Activated naive CD4-positive, alpha-beta T cell treated with anti-CD3 and anti-CD28 coated beads for 36 hours (primary cell): ENCODE data around the gene UBAP2L. TPM values are rescaled to one million over a fixed set of nuclear protein-coding genes. Genes with fewer than 3 reads are reported as not detected.
"Not testable (repeated sequence)": the region's sequence is repeated elsewhere in the genome, so short reads cannot be mapped to it uniquely, and the experiment has no call there.

Source experiments
- CTCF ChIA-PET: fragments of 350-600 bp; sonication (Branson Sonifier 250); formaldehyde crosslinking; loops from one replicate; lab custom pipeline; 2021; ENCODE audit warnings: antibody characterized with exemption; lab: Charles Lee
- DNase-seq: peaks from one replicate; pipeline ENCODE4 v3.0.0-alpha.2; 2020
- H3K27ac Mint-ChIP-seq: one replicate; pipeline ENCODE4 v1.8.0; 2021; ENCODE audit warnings: mild to moderate bottlenecking, mixed read lengths
- H3K27me3 Mint-ChIP-seq: one replicate; pipeline ENCODE4 v1.8.0; 2021; ENCODE audit warnings: low read depth, mixed read lengths
- H3K36me3 Mint-ChIP-seq: one replicate; pipeline ENCODE4 v1.8.0; 2021; ENCODE audit warnings: low read depth, mixed read lengths
- H3K4me1 Mint-ChIP-seq: one replicate; pipeline ENCODE4 v1.8.0; 2021; ENCODE audit warnings: low read depth, mixed read lengths
- H3K4me3 Mint-ChIP-seq: one replicate; pipeline ENCODE4 v1.8.0; 2021; ENCODE audit warnings: mild to moderate bottlenecking, moderate library complexity, mixed read lengths
- H3K9me3 Mint-ChIP-seq: one replicate; pipeline ENCODE4 v1.8.0; 2021; ENCODE audit warnings: mixed read lengths
- intact Hi-C: fragments of 100-400 bp; cut with micrococcal nuclease; formaldehyde crosslinking; loops from one replicate; pipeline ENCODE4 v1.15.1; 2023
- total RNA-seq, 2 experiments: library from RNA; stranded (reverse); gene quantifications; one replicate each; pipeline ENCODE4 v1.2.3, GENCODE V29; 2021

The UBAP2L gene
- total RNA-seq, 2 experiments from 2014 or later, result 154 to 164 TPM

DNA sequence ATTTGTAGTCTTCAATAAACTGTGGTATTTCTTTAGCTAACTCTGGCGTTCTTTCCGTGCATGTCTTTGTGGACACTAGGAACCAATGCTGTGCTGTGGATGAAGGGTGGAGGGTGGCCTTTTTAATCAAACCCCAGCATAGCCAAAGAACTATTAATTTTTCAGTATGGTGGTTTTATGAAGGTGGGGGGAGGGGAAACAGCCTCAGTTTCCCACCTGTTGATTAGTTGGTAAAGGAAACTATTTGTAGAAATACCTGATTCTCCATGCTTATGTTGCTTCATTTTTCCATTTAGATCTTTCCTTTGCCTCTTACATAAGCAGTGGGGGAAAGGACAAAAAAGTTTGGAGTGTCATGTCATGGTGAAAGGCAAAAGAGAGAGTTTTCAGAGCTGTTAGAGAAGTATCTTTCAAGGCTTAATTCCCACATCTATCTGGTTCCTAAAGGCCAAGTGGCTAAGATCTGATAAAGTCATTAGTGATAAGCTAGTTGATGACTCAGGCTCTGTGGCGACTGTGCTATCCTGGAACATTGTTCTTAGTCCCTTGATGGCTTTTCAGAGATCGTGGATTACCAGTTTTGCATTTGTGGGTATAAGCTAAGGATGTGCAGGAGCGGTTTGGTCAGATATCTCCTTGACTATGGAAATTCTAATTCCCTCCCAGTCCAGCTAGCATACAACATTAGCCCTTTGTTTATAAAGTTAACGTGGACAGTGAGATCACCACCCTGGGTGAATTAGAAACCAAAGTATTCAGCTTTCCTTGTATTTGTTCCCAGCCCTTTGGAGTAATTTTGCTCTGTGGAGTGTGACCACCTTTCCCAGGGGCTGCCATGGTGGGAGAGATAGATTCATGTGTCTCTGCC lies 42.9 kb downstream of the UBAP2L start:
- no peak overlapping the region for H3K4me3 Mint-ChIP-seq
- CTCF ChIA-PET, result interaction anchor here (0.6 to 3.0 kb wide), 4 partner anchors 38 to 381 kb away, joined by 3 to 7 read pairs (median 6); no protein-coding TSS in a partner anchor
- no peaks in the 10 kb centered on the region for H3K27me3 Mint-ChIP-seq
- intact Hi-C loops, result loop anchor here (2.0 kb wide), 1 partner anchor 81 kb away; no protein-coding TSS in a partner anchor
- H3K36me3 Mint-ChIP-seq, result peaks cover 53% of the 10 kb centered on the region
- peaks cover 45% of the 10 kb centered on the region for H3K4me1 Mint-ChIP-seq
- DNase-seq, result no peak
- H3K27ac Mint-ChIP-seq, result peak overlapping the region; percentile 83
- H3K9me3 Mint-ChIP-seq, result no peaks in the 10 kb centered on the region

DNA sequence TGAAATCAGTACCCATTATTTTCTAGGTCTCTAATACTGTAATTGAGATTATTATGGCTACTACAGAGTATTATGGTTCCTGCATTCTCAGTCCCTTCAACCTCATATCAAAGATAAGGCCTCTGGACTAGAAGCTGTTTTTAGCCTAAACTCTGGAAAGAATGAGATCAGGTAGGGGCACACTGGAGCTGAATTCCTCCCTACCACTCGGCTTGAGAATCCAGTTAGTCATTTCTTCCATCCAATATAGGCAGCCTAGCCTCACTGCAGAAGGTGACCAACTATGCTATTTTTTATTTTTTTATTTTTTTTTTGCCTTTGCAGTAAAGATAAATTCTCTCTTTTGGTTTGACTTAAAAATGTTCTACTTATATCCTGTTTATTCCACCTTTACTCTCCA lies 43.7 kb downstream of the UBAP2L start:
- H3K4me3 Mint-ChIP-seq, result no peak overlapping the region
- H3K27me3 Mint-ChIP-seq, result no peaks in the 10 kb centered on the region
- peaks cover 55% of the 10 kb centered on the region for H3K36me3 Mint-ChIP-seq
- H3K27ac Mint-ChIP-seq, result peak overlapping the region; percentile 83
- no peaks in the 10 kb centered on the region for H3K9me3 Mint-ChIP-seq
- no peak for DNase-seq
- H3K4me1 Mint-ChIP-seq, result peaks cover 45% of the 10 kb centered on the region
- intact Hi-C loops, result loop anchor here (2.0 kb wide), 1 partner anchor 82 kb away; no protein-coding TSS in a partner anchor
- CTCF ChIA-PET, result interaction anchor here (0.6 to 3.0 kb wide), 5 partner anchors 40 to 381 kb away, joined by 3 to 7 read pairs (median 4); no protein-coding TSS in a partner anchor

- intact Hi-C loops, result loop anchor here (1.0 to 2.0 kb wide), 2 partner anchors 45 to 83 kb away; partner anchors contain the start of gene UBAP2L
- H3K4me3 Mint-ChIP-seq, result no peak overlapping the region
Measured at GRCh38 chr1:154265586-154265985, 44.8 kb downstream of the UBAP2L start.

GRCh38 chr1:154270833-154271232 lies 50.1 kb downstream of the UBAP2L start:
- peak overlapping the region; percentile 80 for H3K27ac Mint-ChIP-seq
- no peak for DNase-seq
- H3K4me3 Mint-ChIP-seq, result no peak overlapping the region
- H3K36me3 Mint-ChIP-seq, result peaks cover 40% of the 10 kb centered on the region
- intact Hi-C loops, result loop anchor here (5.0 kb wide), 2 partner anchors 206 to 314 kb away; partner anchors contain the start of gene CRTC2
- H3K4me1 Mint-ChIP-seq, result peaks cover 47% of the 10 kb centered on the region
- CTCF ChIA-PET, result interaction anchor here (0.6 to 2.5 kb wide), 6 partner anchors 9 to 86 kb away, joined by 3 to 30 read pairs (median 6); no protein-coding TSS in a partner anchor
- H3K27me3 Mint-ChIP-seq, result no peaks in the 10 kb centered on the region
- H3K9me3 Mint-ChIP-seq, result no peaks in the 10 kb centered on the region

More at GRCh38 chr1:154265586-154265985, 44.8 kb downstream of the UBAP2L start:
- H3K27me3 Mint-ChIP-seq, result no peaks in the 10 kb centered on the region
- peaks cover 48% of the 10 kb centered on the region for H3K4me1 Mint-ChIP-seq
- CTCF ChIA-PET, result interaction anchor here (0.6 to 1.7 kb wide), 3 partner anchors 9 to 70 kb away, joined by 3 to 6 read pairs (median 3); no protein-coding TSS in a partner anchor
- no peaks in the 10 kb centered on the region for H3K9me3 Mint-ChIP-seq
- peak; percentile 28 for DNase-seq
- peaks cover 53% of the 10 kb centered on the region for H3K36me3 Mint-ChIP-seq
- peak overlapping the region; percentile 94 for H3K27ac Mint-ChIP-seq

GRCh38 chr1:154272217-154272998 lies 51.7 kb downstream of the UBAP2L start, which contains the start of gene HAX1:
Gene HAX1 (plus strand): TSS chr1:154272629. CDS start chr1:154272724, 95 bp downstream.
- intact Hi-C loops, result loop anchor here (1.0 to 5.0 kb wide), 13 partner anchors 52 to 602 kb away; partner anchors contain the start of genes ATP8B2, CRTC2, ILF2 and RPS27
- no peaks in the 10 kb centered on the region for H3K27me3 Mint-ChIP-seq
- H3K4me3 Mint-ChIP-seq, result peak within 1 kb of the TSS; percentile 98
- H3K4me1 Mint-ChIP-seq, result peaks cover 40% of the 10 kb centered on the region
- CTCF ChIA-PET, result interaction anchor here (0.6 to 4.1 kb wide), 22 partner anchors 13 to 530 kb away, joined by 3 to 30 read pairs (median 3); partner anchors contain the start of genes ATP8B2, TPM3 and UBAP2L
- peak within 1 kb of the TSS; percentile 99 for H3K27ac Mint-ChIP-seq
- DNase-seq, result peak; percentile 99
- peaks cover 33% of the 10 kb centered on the region for H3K36me3 Mint-ChIP-seq
- no peaks in the 10 kb centered on the region for H3K9me3 Mint-ChIP-seq

- DNase-seq, result no peak
- H3K4me3 Mint-ChIP-seq, result peak overlapping the region; percentile 98
- H3K27me3 Mint-ChIP-seq, result no peaks in the 10 kb centered on the region
- H3K9me3 Mint-ChIP-seq, result no peaks in the 10 kb centered on the region
- peaks cover 33% of the 10 kb centered on the region for H3K36me3 Mint-ChIP-seq
- H3K27ac Mint-ChIP-seq, result peak overlapping the region; percentile 99
- CTCF ChIA-PET, result interaction anchor here (0.6 to 4.1 kb wide), 8 partner anchors 43 to 274 kb away, joined by 3 to 29 read pairs (median 4); partner anchors contain the start of gene ATP8B2
- intact Hi-C loops, result loop anchor here (1.0 to 5.0 kb wide), 13 partner anchors 52 to 602 kb away; partner anchors contain the start of genes ATP8B2, CRTC2, ILF2 and RPS27
- H3K4me1 Mint-ChIP-seq, result peaks cover 40% of the 10 kb centered on the region
Measured at GRCh38 chr1:154272999-154273563, 52.3 kb downstream of the UBAP2L start.

GRCh38 chr1:154276797-154277196 lies 56.0 kb downstream of the UBAP2L start:
- Mint-ChIP-seq H3K9me3 (no peaks in the 10 kb centered on the region), H3K27me3 (no peaks in the 10 kb centered on the region), H3K4me3 (no peak overlapping the region), H3K4me1 (peaks cover 26% of the 10 kb centered on the region), H3K27ac (no peak overlapping the region), H3K36me3 (peaks cover 26% of the 10 kb centered on the region)
- intact Hi-C loops, result no loop called here
- CTCF ChIA-PET, result interaction anchor here (0.6 to 1.3 kb wide), 4 partner anchors 29 to 202 kb away, joined by 3 to 11 read pairs (median 4); no protein-coding TSS in a partner anchor
- DNase-seq, result peak; percentile 55

- H3K4me1 Mint-ChIP-seq, H3K4me3 Mint-ChIP-seq, CTCF ChIA-PET, DNase-seq, H3K27ac Mint-ChIP-seq, intact Hi-C loops, H3K36me3 Mint-ChIP-seq, H3K27me3 Mint-ChIP-seq, H3K9me3 Mint-ChIP-seq: not testable (repeated sequence)
Measured at GRCh38 chr1:154287591-154287990, 66.8 kb downstream of the UBAP2L start.

- CTCF ChIA-PET, result interaction anchor here (1.2 kb wide), 1 partner anchor 10 kb away, joined by 5 read pairs; no protein-coding TSS in a partner anchor
- Mint-ChIP-seq H3K9me3 (peaks cover 6% of the 10 kb centered on the region), H3K4me3 (no peak overlapping the region), H3K27me3 (no peaks in the 10 kb centered on the region), H3K27ac (no peak overlapping the region), H3K4me1 (no peaks in the 10 kb centered on the region), H3K36me3 (no peaks in the 10 kb centered on the region)
- DNase-seq, result no peak
- intact Hi-C loops, result no loop called here
Measured at GRCh38 chr1:154288661-154289060, 67.9 kb downstream of the UBAP2L start.

DNA sequence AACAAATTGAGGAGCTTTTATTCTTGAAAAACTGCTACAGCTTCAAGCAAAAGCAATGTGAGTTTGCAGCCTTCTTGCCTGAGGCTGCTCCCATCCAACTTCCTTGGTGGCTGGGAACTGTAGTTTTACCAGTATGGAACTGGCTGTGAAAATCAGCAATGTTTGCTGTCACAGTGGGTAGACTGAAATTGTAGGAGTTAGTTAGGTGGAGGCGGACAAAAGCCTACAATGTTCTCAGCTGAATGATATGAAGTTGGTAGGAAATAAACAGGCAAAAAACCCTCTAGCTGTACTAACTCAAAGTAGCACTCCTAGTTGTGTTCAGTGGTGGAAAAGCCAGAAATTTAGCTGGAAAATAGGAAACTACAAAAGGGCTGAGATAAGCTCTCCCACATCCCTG lies 70.2 kb downstream of the UBAP2L start:
- H3K4me3 Mint-ChIP-seq, result no peak overlapping the region
- no peak overlapping the region for H3K27ac Mint-ChIP-seq
- no peaks in the 10 kb centered on the region for H3K27me3 Mint-ChIP-seq
- peaks cover 6% of the 10 kb centered on the region for H3K36me3 Mint-ChIP-seq
- CTCF ChIA-PET, result interaction anchor here (0.6 to 1.3 kb wide), 3 partner anchors 33 to 269 kb away, joined by 3 to 5 read pairs (median 3); no protein-coding TSS in a partner anchor
- peaks cover 14% of the 10 kb centered on the region for H3K9me3 Mint-ChIP-seq
- DNase-seq, result no peak
- intact Hi-C loops, result no loop called here
- H3K4me1 Mint-ChIP-seq, result no peaks in the 10 kb centered on the region
